NCI-H128 (cell line): ENCODE data around the gene CACNA2D2.

Experiments
- DNase-seq: peaks from one replicate; lab custom pipeline; 2025; ENCODE audit not compliant: unreplicated experiment; lab: John Stamatoyannopoulos, UW

CACNA2D2 gene

DNA sequence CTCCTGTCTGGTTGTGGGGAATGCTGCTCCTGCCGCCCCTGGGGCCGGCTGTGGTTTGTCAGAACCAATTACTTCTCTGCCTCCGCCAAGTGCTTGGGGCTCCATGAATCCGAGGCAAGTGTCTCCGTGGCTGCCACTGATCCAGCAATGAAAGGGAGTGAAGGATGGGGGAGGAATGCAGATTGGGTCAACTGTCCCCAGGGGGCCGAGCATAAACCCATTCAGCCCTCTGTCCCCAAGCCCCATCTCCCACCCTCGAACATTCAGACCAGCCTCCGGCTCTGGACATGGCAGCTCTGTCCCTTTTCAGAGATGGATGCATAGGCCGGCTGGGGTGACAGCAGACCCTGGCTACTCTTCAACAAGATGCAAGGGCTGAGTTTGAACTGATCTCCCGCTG, 35.5 kb downstream of the CACNA2D2 start:
- DNase-seq, result no peak

- no peak for DNase-seq
Measured at GRCh38 chr3:50466177-50466576, 37.3 kb downstream of the CACNA2D2 start.

DNA sequence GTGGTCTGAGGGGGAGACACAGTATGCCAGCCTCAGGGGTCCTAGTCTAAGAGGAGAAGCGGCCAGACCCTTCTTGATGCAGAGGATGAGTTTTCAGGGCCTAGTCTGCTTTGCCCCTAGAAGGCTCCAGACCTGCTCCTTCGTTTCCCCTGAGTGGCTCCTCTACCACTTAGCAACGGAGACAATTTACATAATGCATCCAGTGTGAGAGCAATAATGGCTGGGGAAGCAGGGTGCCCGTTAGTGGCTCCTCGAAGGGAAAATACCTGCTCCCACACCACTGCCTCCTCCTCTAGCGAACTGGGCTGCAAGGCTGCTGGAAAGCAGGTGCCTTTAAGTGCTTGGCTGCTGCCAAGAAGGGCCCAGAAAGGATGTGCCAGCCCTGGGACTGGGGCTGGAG, 38.9 kb downstream of the CACNA2D2 start:
- no peak for DNase-seq

GRCh38 chr3:50459785-50460184, 43.6 kb downstream of the CACNA2D2 start:
- no peak for DNase-seq

GRCh38 chr3:50457988-50458387, 45.4 kb downstream of the CACNA2D2 start:
- DNase-seq, result no peak

DNA sequence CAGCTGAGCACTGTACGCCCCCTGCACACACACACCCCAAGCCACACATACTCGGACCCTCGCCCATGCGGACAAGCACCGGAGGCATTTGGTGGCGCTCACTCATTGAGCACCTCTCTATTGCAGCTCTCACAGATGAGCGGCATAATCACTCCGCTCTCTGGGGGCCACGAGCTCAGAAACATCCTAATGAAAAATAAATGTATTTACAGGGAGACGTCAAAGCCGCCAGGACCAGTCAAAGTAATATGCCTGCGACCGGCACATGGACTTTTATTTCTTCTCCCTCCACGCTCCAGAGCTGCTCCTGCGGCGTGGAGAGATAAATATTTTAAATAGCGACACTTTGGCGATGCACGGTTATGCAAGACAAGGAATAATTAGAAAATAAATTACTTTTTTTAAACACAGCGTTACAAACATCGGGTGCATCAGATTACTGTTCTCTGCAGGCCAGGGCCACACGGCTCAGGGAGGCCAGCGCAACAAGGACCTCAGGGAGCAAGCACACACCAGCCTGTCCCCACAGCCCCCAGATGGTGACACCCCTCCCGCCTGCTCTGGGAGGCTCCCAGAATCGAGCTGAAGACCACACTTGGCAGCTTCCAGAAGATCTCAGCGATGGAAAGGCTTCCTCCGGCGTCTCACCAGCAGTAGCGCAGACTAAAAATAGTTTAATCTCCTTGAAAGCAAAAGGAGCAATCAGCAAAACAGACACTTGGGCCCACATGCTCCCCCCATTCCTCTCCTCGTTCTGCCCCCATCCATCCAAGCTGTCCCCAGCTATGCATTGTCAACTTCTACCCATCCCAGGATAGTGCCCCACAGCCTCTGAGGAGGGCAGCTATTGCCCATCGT, 48.0 kb downstream of the CACNA2D2 start:
- DNase-seq, result no peak

DNA sequence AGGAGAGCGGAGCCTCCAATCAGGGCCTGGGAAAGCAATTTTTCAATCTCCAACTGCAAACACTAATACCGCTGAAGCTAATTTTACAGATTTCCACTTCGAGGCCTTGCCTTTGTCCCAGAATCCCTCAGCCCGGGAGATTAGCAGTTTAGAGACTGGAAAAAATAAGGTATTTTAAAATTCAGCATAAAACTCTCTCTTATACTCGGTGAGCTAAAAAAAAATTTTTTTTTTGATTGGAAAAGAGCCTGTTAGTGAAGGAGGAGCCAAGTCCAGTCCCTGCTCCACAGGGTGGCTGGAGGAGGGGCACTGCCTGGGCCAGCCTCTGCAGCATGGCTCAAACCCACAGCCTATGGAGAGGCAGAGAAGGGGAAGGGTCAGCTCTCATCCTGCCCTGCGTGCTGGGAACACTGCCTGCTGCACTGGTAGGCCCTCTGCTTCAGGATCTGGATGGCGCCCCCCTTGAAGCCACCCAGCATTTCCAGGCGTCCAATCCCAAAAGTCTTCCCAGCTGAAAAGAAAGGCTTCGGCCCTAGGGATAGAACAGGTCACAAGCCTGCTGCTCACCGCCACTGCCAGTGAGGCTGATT, 48.9 kb downstream of the CACNA2D2 start:
- no peak for DNase-seq

- no peak for DNase-seq
Measured at GRCh38 chr3:50453907-50454306, 49.5 kb downstream of the CACNA2D2 start.

DNA sequence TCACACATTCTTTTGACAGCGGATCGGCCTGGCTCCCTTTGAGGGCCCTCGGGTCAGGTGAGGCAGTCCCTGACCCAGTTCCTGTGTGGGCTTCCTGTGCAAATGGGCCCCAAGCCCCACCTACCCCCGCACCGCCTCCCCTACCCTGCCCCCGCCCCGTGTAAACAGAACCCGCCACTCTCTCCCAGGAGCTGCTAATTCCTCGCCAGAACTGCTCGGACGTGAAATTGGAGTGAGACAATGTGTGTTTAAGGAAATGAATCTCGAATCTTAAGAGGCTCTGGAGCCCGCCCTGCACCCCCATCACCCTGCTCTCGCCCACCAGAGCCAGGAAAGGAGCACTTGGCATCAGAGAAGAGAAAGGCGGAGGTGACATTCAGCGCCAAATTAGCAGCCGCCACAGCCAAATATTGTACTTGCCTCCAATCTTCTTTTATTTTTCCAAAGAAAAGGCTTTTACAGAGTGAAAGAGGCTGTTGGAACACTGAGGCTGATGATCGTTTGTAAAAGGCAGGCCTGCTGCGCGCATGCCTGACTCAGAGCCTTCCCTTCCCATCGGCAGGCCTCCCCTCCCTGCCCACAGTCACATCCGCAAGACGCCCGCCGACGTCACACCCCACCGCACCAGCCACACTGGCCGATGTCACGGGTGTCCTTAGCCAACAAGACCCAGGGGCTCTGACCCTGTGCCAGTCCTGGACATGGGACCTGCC, 53.1 kb downstream of the CACNA2D2 start:
- no peak for DNase-seq

- no peak for DNase-seq
Measured at GRCh38 chr3:50448752-50449539, 54.5 kb downstream of the CACNA2D2 start.

DNA sequence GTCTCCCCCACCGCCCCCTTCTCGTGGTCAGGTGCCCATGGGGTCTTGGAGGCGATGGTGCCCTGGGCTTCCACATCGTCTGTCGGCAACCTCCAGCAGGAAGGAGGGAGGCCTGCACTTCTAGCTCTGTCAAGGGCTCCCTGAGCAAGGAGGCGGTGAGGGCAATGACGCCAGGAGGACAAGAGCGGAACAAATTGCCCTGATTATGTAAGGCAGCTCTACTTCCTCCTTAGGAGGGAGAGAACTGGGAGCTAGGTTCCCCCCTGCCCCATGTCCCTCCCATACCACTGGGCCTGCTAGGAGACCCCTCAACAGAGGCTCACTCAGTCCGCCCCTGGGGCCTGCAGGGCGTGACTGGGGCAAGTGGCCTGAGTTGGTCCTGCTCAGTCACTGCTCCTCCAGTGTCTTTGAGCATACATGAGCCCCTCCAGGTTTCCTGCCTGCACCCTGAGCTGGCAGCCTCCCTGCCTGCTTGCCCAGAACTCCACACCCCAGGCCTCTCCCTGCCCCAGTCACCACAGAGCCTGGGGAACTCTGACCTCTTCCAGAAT, 56.1 kb downstream of the CACNA2D2 start:
- no peak for DNase-seq

- DNase-seq, result no peak
Measured at GRCh38 chr3:50445919-50446318, 57.5 kb downstream of the CACNA2D2 start.

- DNase-seq, result no peak
Measured at GRCh38 chr3:50444782-50445181, 58.7 kb downstream of the CACNA2D2 start.

DNA sequence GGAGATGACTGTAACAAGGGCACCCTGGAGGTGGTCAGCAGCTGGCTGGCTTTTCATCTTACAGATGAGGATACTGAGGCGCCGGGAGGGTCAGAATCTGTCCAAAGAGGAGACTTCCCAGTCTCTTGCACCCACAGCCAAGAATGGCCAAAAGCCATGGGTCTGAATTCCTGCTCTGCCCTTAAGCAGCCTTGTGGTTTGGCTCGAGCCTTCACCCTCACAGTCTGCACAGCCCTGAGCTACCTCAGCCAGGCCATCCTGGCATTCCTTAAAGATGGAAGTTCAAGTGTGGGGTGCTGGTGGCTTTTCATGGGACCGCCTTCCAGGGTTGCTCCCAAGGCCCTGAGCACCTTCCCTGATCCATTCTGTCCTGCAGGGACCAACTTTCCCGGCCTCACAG, 59.2 kb downstream of the CACNA2D2 start:
- DNase-seq, result no peak

GRCh38 chr3:50442945-50443579, 60.4 kb downstream of the CACNA2D2 start:
- no peak for DNase-seq

DNA sequence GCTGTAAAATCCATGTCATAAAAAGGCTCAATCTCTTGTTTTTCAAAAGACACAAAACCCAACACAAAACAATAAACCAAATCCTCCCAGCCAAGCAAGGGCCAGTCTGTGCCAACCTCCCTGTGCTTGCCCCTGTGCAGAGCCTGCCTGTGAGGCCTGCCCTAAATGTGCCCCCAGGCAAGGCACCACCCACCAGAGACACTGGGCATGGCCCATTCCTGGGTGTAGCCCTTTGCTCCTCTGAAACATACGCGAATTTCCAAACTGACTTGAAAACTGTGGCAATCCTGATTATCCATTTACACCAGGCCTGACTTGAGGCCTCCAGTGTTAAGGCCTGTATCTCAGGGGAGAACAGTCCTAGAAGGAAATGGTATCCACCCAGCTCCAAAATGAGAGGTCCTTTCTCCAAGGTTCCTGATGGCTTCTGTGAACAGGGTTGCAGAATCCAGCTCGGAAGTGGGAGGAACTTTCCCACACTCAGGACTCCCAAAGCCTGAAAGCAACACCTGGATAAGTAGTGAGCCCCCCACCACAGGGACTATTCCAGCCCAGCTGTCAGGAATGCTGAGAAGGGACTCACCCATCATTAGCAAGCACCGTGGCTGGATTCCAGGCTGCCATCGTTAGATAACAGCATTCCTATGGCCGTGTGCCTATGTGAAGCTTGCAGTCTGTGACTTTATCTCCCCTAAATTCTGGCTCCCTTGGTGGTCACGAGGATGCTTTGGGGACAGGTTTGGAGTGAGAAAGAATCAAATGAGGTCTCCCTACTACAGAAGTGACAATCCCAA, 61.8 kb downstream of the CACNA2D2 start:
- DNase-seq, result no peak

- DNase-seq, result no peak
Measured at GRCh38 chr3:50436114-50436674, 67.2 kb downstream of the CACNA2D2 start.

- DNase-seq, result no peak
Measured at GRCh38 chr3:50435371-50436113, 67.9 kb downstream of the CACNA2D2 start.

DNA sequence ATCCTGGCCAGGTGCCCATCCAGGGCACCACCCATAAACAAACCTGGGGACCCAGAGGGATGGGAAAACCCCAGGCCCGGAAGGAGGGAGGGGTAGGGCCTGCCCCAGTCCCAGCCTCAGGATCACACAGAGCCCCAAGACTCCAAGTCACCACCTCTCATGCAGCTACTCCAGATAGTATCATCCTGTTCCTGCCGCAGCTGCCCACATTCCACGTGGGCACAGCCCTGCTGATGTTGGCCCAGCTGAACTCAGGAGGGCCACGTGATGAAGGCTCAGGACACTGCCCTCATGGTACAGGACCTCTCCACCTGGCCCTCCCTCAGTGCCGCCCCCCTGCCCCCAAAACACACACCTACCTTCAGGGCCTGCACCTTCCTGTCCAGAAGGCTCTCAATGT, 69.5 kb downstream of the CACNA2D2 start:
- DNase-seq, result no peak
